Thymus (tissue), 11 donors: Measurements from ENCODE around the gene DHRS7. TPM values are rescaled to one million over a fixed set of nuclear protein-coding genes. Genes with fewer than 3 reads are reported as not detected.

ENCODE experiments used
- DNase-seq, 9 donors: peaks; one replicate each; pipeline ENCODE4 v3.0.0-alpha.2; 2013; ENCODE audit warnings: low spot score in 9 of 9, low read depth in 6 of 9, missing footprints in 1 of 9
- H3K27ac ChIP-seq, 2 donors: one replicate each; pipeline ENCODE4 v1.5.1; 2013; ENCODE audit warnings: control low read depth in 1 of 2, low read depth in 1 of 2, low read length in 1 of 2, mild to moderate bottlenecking in 1 of 2, moderate library complexity in 1 of 2
- H3K27me3 ChIP-seq, 2 donors: one replicate each; pipeline ENCODE4 v1.5.1; 2013; ENCODE audit warnings: low read length in 1 of 2; ENCODE audit not compliant: control insufficient read depth in 2 of 2, insufficient read depth in 1 of 2
- H3K36me3 ChIP-seq, 2 donors: one replicate each; pipeline ENCODE4 v1.5.1; 2013; ENCODE audit warnings: low read length in 1 of 2, mild to moderate bottlenecking in 1 of 2, moderate library complexity in 1 of 2; ENCODE audit not compliant: control insufficient read depth in 2 of 2, insufficient read depth in 2 of 2
- H3K4me1 ChIP-seq, 2 donors: one replicate each; pipeline ENCODE4 v1.5.1; 2013; ENCODE audit warnings: low read length in 2 of 2; ENCODE audit not compliant: control insufficient read depth in 2 of 2, insufficient read depth in 2 of 2
- H3K4me3 ChIP-seq, 2 donors: one replicate each; pipeline ENCODE4 v1.5.1; 2013; ENCODE audit warnings: low read length in 2 of 2, control low read depth in 1 of 2, mild to moderate bottlenecking in 1 of 2
- H3K9me3 ChIP-seq, 2 donors: one replicate each; pipeline ENCODE4 v1.5.1; 2013; ENCODE audit warnings: low read length in 1 of 2, mild to moderate bottlenecking in 1 of 2; ENCODE audit not compliant: control insufficient read depth in 2 of 2, insufficient read depth in 1 of 2
- WGBS: extraction: QIAGEN DNeasy Blood & Tissue Kit; methylation state at CpG from one replicate; pipeline ENCODE4 v1.1.7; 2013; 5-methylcytosine and 5-hydroxymethylcytosine counted together
- polyA plus RNA-seq: library from polyadenylated mRNA; stranded (reverse); fragments of 200-250 nt; gene quantifications from one replicate; pipeline ENCODE4 v1.2.3, GENCODE V29; 2013
- total RNA-seq: library from RNA; stranded (reverse); fragments of 120-200 nt; gene quantifications from one replicate; pipeline ENCODE4 v1.2.4, GENCODE V29; 2013
- donor health status: healthy.

The DHRS7 gene
- total and polyA plus RNA-seq, 2 donors: 40.7 to 63.7 TPM

DNA sequence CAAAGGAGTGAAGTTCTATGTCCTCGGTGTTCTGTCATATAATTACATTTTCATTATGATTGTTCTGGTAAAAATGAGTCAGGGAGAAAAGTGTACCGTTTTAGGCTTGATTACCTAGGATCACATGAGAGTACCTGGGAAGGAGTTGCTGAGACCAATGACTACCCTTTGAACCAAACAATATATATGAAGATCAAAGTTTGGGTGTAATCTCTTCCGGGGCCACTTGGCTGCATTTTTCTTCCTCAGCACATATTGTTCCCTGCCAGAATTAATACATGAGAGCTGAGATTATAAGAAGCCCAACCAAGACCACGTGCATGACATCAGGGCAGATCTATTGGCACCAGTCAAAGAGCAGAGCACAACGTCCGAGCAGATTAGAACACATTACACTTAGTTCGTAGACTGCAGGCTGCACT, 41.1 kb upstream of the DHRS7 start:
- Histone ChIP-seq H3K9me3 (no peaks in the 10 kb centered on the region), H3K36me3 (no peaks in the 10 kb centered on the region), H3K4me3 (no peak overlapping the region), H3K27me3 (no peaks in the 10 kb centered on the region), H3K27ac (no peak overlapping the region), H3K4me1 (no peaks in the 10 kb centered on the region)
- WGBS: 96% methylated on average over 7 of the region's 7 CpGs
- no peak for DNase-seq

DNA sequence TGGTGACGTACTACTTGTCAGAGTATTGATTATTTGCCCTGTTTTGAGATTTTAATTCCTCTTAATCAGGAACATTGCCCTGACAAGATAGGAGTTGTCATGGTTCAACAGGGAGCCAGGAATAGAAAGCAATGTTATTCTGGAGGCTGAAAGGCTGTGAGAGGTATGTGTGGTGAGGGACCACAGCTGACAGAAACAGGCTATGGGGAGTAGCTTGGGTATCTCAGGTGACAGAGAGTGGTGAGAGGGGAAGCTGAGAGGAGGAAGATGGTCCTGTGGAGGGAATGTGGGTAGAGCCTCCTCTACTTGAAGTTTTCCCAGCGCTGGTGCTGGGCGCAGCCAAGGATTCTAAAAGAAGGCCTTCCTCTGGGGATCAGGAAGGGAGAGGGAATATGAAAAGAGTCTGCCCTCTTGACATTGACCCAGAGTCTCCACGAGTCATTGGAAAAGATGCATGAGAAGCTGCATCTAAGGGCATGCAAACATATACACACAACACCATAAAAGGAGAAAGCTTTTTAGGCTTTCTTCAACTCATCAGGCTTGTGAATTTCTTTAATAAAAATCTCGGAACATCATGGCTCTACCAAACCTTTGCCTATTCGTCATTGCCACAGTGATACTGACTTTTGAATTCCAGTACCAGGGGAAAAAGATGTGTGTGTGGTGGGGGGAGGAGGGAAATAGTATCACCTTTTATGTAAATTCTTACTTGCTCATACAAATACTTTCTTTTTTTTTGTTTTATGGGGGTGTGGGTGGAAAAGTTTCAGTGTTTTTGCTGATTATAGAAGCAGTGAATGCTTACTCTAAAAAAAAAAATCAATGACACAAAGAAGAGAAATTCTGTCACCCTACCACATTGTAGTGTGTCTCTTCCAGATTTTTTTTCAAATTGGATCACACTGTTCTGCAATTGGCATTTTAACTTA, 39.9 kb upstream of the DHRS7 start:
- H3K9me3 ChIP-seq: no peaks in the 10 kb centered on the region
- H3K4me1 ChIP-seq: no peaks in the 10 kb centered on the region
- no peaks in the 10 kb centered on the region for H3K36me3 ChIP-seq
- DNase-seq: no peak
- H3K27me3 ChIP-seq: no peaks in the 10 kb centered on the region
- WGBS: 87% methylated on average over 6 of the region's 6 CpGs
- H3K4me3 ChIP-seq: no peak overlapping the region
- H3K27ac ChIP-seq: no peak overlapping the region

DNA sequence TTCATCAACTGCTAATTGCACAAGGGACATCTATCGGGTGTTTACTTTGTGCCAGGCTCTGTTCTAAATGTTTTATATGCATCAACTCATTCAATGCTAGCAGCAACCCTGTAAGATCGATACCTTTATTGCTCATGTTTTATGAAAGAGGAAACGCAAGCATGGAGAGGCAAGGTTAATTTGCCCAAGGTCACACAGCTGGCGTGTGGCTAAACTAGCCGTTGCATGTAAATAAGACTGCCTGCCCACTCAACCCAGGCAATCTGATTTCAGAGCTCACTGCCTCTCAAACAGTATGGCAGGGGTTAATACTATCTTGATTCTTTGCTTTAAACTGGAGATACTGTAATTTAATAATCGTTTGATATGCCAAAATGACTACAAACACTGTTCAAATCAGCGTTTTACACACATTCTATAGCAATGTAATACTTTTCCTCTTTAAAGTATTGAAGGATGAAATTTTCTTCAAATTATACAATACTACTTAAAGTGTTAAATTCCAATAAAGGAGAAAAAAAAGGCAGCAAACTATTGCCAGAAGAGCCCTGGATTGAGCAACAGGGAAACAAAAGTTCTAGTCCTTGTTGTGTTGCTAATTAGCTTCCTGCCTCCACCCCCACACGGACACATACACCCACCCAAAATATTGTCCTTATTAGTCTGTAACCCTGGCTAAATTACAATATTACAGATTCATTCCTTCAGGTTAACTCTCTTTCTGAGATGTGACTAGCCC, 39.1 kb upstream of the DHRS7 start:
- DNase-seq: no peak
- Histone ChIP-seq H3K27me3 (no peaks in the 10 kb centered on the region), H3K9me3 (no peaks in the 10 kb centered on the region), H3K36me3 (no peaks in the 10 kb centered on the region), H3K4me1 (no peaks in the 10 kb centered on the region), H3K27ac (no peak overlapping the region), H3K4me3 (no peak overlapping the region)
- 87% methylated on average over 8 of the region's 8 CpGs for WGBS

- Histone ChIP-seq H3K36me3 (no peaks in the 10 kb centered on the region), H3K27me3 (no peaks in the 10 kb centered on the region), H3K9me3 (peaks cover 0 to 4% of the 10 kb centered on the region in 2 donors), H3K27ac (no peak overlapping the region), H3K4me3 (no peak overlapping the region), H3K4me1 (no peaks in the 10 kb centered on the region)
- DNase-seq: no peak
These were observed 34.1 kb upstream of the DHRS7 start for GRCh38 chr14:60199321-60199720.

- no peak for DNase-seq
- Histone ChIP-seq H3K36me3 (no peaks in the 10 kb centered on the region), H3K27me3 (no peaks in the 10 kb centered on the region), H3K4me1 (no peaks in the 10 kb centered on the region), H3K9me3 (peaks cover 0 to 4% of the 10 kb centered on the region in 2 donors), H3K4me3 (no peak overlapping the region), H3K27ac (no peak overlapping the region)
- 93% methylated on average over 1 of the region's 1 CpG for WGBS
These were observed 32.6 kb upstream of the DHRS7 start for GRCh38 chr14:60197629-60198303.

DNA sequence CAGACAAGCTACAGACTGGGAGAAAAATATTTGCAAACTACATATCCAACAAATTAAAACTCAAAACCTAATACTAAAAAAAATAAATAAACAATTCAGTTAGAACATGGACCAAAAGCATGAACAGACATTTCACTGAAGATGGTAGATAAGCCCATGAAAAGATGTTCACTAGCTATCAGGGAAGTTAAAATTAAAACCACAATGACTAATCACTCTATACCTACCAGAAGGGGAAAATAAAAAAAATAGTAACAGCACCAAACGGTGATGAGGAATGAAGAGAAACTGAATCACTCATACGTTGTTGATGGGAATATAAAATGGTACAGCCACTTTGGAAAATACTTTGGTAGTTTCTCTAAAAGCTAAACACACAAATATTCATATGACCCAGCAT, 31.1 kb upstream of the DHRS7 start:
- H3K9me3 ChIP-seq: peaks cover 0 to 4% of the 10 kb centered on the region in 2 donors
- no peak overlapping the region for H3K4me3 ChIP-seq
- DNase-seq: no peak
- H3K36me3 ChIP-seq: no peaks in the 10 kb centered on the region
- no peaks in the 10 kb centered on the region for H3K4me1 ChIP-seq
- no peak overlapping the region for H3K27ac ChIP-seq
- WGBS: 7% methylated on average over 2 of the region's 2 CpGs
- no peaks in the 10 kb centered on the region for H3K27me3 ChIP-seq

- Histone ChIP-seq H3K4me3 (no peak overlapping the region), H3K27me3 (no peaks in the 10 kb centered on the region), H3K27ac (no peak overlapping the region), H3K36me3 (no peaks in the 10 kb centered on the region), H3K4me1 (no peaks in the 10 kb centered on the region), H3K9me3 (peaks cover 0 to 4% of the 10 kb centered on the region in 2 donors)
- DNase-seq: peak in 1 of 9 donors; percentile 10
- WGBS: 96% methylated on average over 5 of the region's 5 CpGs
These were observed 30.1 kb upstream of the DHRS7 start for GRCh38 chr14:60195179-60195810.

DNA sequence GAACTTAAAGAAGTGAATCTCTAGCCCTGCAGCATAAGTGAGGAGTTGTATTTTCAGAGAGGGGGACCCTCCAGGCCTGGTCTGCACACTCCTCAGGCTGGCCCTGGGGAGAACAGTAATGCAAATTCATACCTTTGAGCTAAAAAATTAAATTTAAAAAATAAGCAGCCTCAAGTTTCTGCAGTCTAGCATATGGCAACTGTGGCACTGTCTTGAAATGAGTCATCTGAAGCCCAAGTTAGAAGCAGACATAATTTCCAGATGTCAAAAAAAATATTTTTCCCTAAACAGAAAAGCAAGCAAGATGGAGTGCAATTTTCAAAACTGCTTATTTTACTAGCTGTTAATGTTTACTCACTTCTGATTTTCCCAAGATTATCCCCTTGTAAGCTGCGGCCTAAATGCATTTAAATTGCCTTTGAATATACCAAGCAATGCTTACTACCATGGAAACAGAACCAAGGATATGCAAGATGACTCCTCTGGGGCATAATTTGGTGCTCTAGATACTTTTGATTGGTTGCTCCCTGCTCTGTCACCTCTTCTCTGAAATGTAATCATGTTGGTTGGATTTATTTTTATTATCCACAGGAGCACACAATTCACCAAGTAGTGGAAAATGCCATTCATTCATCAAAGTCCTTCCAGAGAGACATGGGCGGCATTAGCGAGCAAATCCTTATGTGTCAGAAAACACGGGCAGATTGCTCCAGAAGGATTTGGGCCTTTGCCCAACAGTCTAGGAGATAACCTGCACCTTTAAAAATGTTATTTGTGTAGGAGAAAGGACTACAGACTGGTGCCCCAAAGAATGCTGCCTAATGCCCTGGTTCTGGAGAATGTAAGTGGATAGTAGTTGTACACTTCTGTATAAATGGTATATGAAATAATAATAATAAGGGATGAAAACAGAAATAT, 25.0 kb upstream of the DHRS7 start:
- H3K4me1 ChIP-seq: no peaks in the 10 kb centered on the region
- H3K27ac ChIP-seq: no peak overlapping the region
- 97% methylated on average over 4 of the region's 4 CpGs for WGBS
- no peaks in the 10 kb centered on the region for H3K9me3 ChIP-seq
- no peak for DNase-seq
- H3K4me3 ChIP-seq: no peak overlapping the region
- H3K27me3 ChIP-seq: no peaks in the 10 kb centered on the region
- no peaks in the 10 kb centered on the region for H3K36me3 ChIP-seq
